Liver (tissue), 9 donors: ENCODE results near the gene KHK. TPM values are rescaled to one million over a fixed set of nuclear protein-coding genes. Genes with fewer than 3 reads are reported as not detected.

Experiments
- DNase-seq: peaks from one replicate; pipeline ENCODE4 v3.0.0-alpha.2; 2017; ENCODE audit warnings: low spot score
- H3K27ac ChIP-seq, 2 donors: one replicate each; pipeline ENCODE4 v1.7.0; 2013; ENCODE audit warnings: inconsistent platforms in 2 of 2, low read length in 2 of 2, control low read depth in 1 of 2, low read depth in 1 of 2, mild to moderate bottlenecking in 1 of 2
- H3K27me3 ChIP-seq, 4 donors: one replicate each; pipeline versions ENCODE4 v1.6.1 to v1.7.0; 2013; ENCODE audit warnings: low read length in 3 of 4, inconsistent platforms in 1 of 4, mild to moderate bottlenecking in 1 of 4, moderate library complexity in 1 of 4; ENCODE audit not compliant: control insufficient read depth in 4 of 4, insufficient read depth in 4 of 4
- H3K36me3 ChIP-seq, 4 donors: one replicate each; pipeline versions ENCODE4 v1.6.1 to v1.7.0; 2013; ENCODE audit warnings: low read length in 3 of 4, mild to moderate bottlenecking in 3 of 4, low read depth in 1 of 4, moderate library complexity in 1 of 4; ENCODE audit not compliant: control insufficient read depth in 4 of 4, insufficient read depth in 3 of 4
- H3K4me1 ChIP-seq, 4 donors: one replicate each; pipeline versions ENCODE4 v1.6.1 to v1.7.0; 2013; ENCODE audit warnings: low read length in 3 of 4, mild to moderate bottlenecking in 3 of 4, moderate library complexity in 1 of 4; ENCODE audit not compliant: control insufficient read depth in 4 of 4, insufficient read depth in 4 of 4
- H3K4me3 ChIP-seq, 3 donors: one replicate each; pipeline versions ENCODE4 v1.6.1 to v1.7.0; 2013; ENCODE audit warnings: low read length in 3 of 3, control low read depth in 1 of 3, low read depth in 1 of 3, mild to moderate bottlenecking in 1 of 3
- H3K9ac ChIP-seq, 2 donors: one replicate each; pipeline ENCODE4 v1.7.0; 2013; ENCODE audit warnings: low read length in 2 of 2, mild to moderate bottlenecking in 2 of 2, moderate library complexity in 2 of 2, control low read depth in 1 of 2, low read depth in 1 of 2
- H3K9me3 ChIP-seq, 4 donors: one replicate each; pipeline versions ENCODE4 v1.6.1 to v1.7.0; 2013; ENCODE audit warnings: low read length in 3 of 4; ENCODE audit not compliant: control insufficient read depth in 4 of 4
- EGR1 ChIP-seq, 2 donors: IDR thresholded peaks; 2 replicates each; pipeline ENCODE4 v1.6.1; 2016 to 2018; ENCODE audit warnings: antibody characterized with exemption in 2 of 2, low read depth in 2 of 2
- FOXA1 ChIP-seq: IDR thresholded peaks from 2 replicates; pipeline ENCODE4 v1.6.1; 2016; ENCODE audit warnings: antibody characterized with exemption
- FOXA2 ChIP-seq: IDR thresholded peaks from 2 replicates; pipeline ENCODE4 v1.6.1; 2016; ENCODE audit warnings: antibody characterized with exemption
- GABPA ChIP-seq, 2 donors: IDR thresholded peaks in 1 of 2; conservative IDR thresholded peaks in 1 of 2; 2 replicates each; pipeline ENCODE4 v1.6.1; 2016; ENCODE audit warnings: antibody characterized with exemption in 2 of 2, mild to moderate bottlenecking in 1 of 2, moderate library complexity in 1 of 2
- HNF4A ChIP-seq, 2 donors: conservative IDR thresholded peaks; 2 replicates each; pipeline ENCODE4 v1.6.1; 2016; ENCODE audit warnings: antibody characterized with exemption in 2 of 2, mild to moderate bottlenecking in 2 of 2
- HNF4G ChIP-seq: IDR thresholded peaks from 2 replicates; pipeline ENCODE4 v1.6.1; 2016; ENCODE audit warnings: antibody characterized with exemption
- JUND ChIP-seq, 2 donors: IDR thresholded peaks; 2 replicates each; pipeline ENCODE4 v1.6.1; 2016; ENCODE audit warnings: antibody characterized with exemption in 2 of 2
- SP1 ChIP-seq: IDR thresholded peaks from 2 replicates; pipeline ENCODE4 v1.6.1; 2018; ENCODE audit warnings: antibody characterized with exemption, mild to moderate bottlenecking
- TAF1 ChIP-seq: conservative IDR thresholded peaks from 2 replicates; pipeline ENCODE4 v1.6.1; 2016; ENCODE audit warnings: antibody characterized with exemption, mild to moderate bottlenecking
- YY1 ChIP-seq: IDR thresholded peaks from 2 replicates; pipeline ENCODE4 v1.6.1; 2016; ENCODE audit warnings: antibody characterized with exemption, mild to moderate bottlenecking
- WGBS: extraction: QIAGEN DNeasy Blood & Tissue Kit; methylation state at CpG from one replicate; pipeline ENCODE4 v1.1.7; 2013; 5-methylcytosine and 5-hydroxymethylcytosine counted together
- polyA plus RNA-seq, 2 donors: library from polyadenylated mRNA; stranded (reverse) in 1 of 2; unstranded in 1 of 2; fragments of 200-250 nt in 1 of 2; fragments of >200 nt in 1 of 2; fragmentation: Nextera tagmentation in 1 of 2; extraction: Ambion mirVana in 1 of 2; gene quantifications; one replicate each; pipeline versions ENCODE4 v1.2.1 to v1.2.3, GENCODE V29; 2013 to 2015
- total RNA-seq, 2 donors: library from RNA; depleted of rRNA; stranded (reverse); fragments of >200 nt; gene quantifications; one replicate each; pipeline ENCODE4 v1.2.3, GENCODE V29; 2014
- TF ChIP-seq, protein P1 (sequence below): fragments of 150-350 bp; IDR thresholded peaks from 2 replicates; pipeline ENCODE4 v1.5.1; 2017; ENCODE audit warnings: improper control_type of control experiment, low read depth, low read length; ENCODE audit not compliant: missing input control
- TF ChIP-seq, protein P2 (sequence below): IDR thresholded peaks from 2 replicates; pipeline ENCODE4 v1.6.1; 2016; ENCODE audit warnings: antibody characterized with exemption
- donor health status: healthy.
- donor health status: healthy.
- donor health status: healthy.
- donor health status: healthy.
- donor health status: healthy.

The KHK gene
- total and polyA plus RNA-seq, 4 donors = 26.1 to 462 (median 188) TPM

DNA sequence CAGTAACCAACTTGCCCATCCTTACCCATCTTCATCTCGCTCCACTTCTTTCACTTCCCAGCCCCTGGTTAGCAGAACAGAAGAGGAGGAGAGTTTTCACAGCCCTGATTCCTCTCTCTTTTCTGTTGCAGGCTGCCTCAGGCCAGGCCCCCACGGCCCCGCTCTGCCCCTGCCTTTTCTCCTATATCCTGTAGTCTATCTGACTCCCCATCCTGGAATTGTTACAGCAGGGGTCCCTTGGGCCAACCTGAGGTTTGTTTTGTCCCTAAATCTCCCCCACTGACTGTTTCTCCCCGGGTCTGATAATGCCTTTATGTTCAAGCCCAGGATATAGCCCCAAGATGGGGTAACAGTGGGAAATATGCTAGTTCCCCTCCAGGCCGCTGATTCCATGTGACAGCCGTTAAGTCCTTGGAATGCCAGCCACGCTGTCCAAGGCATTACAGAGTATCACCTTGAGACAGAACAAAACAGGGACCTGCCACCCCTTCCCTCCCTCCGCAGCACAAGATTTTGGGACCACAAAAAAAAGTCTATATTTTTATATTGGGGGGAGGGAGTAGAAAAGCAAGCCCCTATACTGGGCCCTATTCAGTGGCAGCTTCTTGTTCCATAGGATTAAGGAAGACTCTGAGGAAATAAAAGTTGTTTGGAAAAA, 16.5 kb upstream of the KHK start:
- no peak for TF ChIP-seq JUND (IDR thresholded peaks at IDR 0.05)
- TF ChIP-seq HNF4G = no peak
- TF ChIP-seq EGR1 (IDR thresholded peaks at IDR 0.05; ENCODE audit: low read depth in 2 of 2) = no peak
- TF ChIP-seq GABPA (IDR thresholded peaks at IDR 0.05 in 1 of 2, conservative IDR thresholded peaks at IDR 0.05 in 1 of 2) = no peak
- TF ChIP-seq YY1 = no peak
- no peak for TF ChIP-seq HNF4A (conservative IDR thresholded peaks at IDR 0.05)
- no peak for TF ChIP-seq TAF1
- TF ChIP-seq SP1 = no peak
- H3K4me1 ChIP-seq = peaks cover 9 to 35% (median 19%) of the 10 kb centered on the region in 4 donors
- H3K27me3 ChIP-seq = no peaks in the 10 kb centered on the region
- no peak overlapping the region for H3K9ac ChIP-seq
- no peak for DNase-seq
- WGBS = 87% methylated on average over 8 of the region's 8 CpGs
- H3K4me3 ChIP-seq = peak overlapping the region in 2 of 3 donors; percentile 84 to 93
- peak overlapping the region in 1 of 2 donors; percentile 10 for H3K27ac ChIP-seq
- peaks cover 0 to 15% (median 11%) of the 10 kb centered on the region in 4 donors for H3K36me3 ChIP-seq
- H3K9me3 ChIP-seq = no peaks in the 10 kb centered on the region

DNA sequence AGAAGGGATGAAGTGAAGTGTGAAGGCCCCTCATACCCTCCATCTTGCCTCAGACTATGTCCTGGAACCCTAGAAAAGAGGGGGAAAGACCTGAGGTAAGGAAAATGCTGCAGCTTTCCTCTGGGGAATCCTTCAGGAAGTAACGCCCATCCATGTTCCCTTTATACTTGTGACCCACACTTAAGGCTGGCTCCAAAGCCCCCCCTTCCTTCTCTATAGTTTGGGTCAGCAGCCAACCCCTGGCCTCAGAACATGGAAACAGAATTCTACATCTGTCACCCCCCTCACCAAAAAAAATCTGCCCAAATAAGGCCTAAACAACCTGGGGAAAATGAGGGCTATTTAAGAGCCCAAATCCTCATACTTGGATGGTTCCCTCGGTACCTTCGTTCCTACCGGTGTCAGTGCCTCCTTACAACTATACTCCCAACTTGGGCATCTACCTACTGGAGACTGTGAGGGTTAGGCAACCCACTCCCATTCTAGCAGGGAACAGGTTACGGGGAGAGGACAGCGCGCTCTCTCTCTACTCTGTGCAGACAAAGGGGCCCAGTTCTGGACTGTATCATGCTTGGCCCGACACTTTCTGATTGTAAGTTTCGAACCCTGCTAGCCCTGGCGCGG, 15.8 kb upstream of the KHK start:
- Histone ChIP-seq H3K4me1 (peaks cover 9 to 38% (median 19%) of the 10 kb centered on the region in 4 donors), H3K36me3 (peaks cover 0 to 15% (median 9%) of the 10 kb centered on the region in 4 donors), H3K9ac (peak overlapping the region; percentile 87 to 95), H3K27me3 (no peaks in the 10 kb centered on the region), H3K9me3 (no peaks in the 10 kb centered on the region), H3K27ac (peak overlapping the region; percentile 87 to 90), H3K4me3 (peak overlapping the region; percentile 84 to 96 (median 93))
- no peak for TF ChIP-seq HNF4G
- TF ChIP-seq FOXA1 = no peak
- no peak for TF ChIP-seq TAF1
- TF ChIP-seq, protein P1, sequence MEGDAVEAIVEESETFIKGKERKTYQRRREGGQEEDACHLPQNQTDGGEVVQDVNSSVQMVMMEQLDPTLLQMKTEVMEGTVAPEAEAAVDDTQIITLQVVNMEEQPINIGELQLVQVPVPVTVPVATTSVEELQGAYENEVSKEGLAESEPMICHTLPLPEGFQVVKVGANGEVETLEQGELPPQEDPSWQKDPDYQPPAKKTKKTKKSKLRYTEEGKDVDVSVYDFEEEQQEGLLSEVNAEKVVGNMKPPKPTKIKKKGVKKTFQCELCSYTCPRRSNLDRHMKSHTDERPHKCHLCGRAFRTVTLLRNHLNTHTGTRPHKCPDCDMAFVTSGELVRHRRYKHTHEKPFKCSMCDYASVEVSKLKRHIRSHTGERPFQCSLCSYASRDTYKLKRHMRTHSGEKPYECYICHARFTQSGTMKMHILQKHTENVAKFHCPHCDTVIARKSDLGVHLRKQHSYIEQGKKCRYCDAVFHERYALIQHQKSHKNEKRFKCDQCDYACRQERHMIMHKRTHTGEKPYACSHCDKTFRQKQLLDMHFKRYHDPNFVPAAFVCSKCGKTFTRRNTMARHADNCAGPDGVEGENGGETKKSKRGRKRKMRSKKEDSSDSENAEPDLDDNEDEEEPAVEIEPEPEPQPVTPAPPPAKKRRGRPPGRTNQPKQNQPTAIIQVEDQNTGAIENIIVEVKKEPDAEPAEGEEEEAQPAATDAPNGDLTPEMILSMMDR = no peak
- no peak for TF ChIP-seq YY1
- TF ChIP-seq FOXA2 = no peak
- TF ChIP-seq, protein P2, sequence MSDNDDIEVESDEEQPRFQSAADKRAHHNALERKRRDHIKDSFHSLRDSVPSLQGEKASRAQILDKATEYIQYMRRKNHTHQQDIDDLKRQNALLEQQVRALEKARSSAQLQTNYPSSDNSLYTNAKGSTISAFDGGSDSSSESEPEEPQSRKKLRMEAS = no peak
- no peak for DNase-seq
- WGBS = 4% methylated on average over 11 of the region's 11 CpGs

DNA sequence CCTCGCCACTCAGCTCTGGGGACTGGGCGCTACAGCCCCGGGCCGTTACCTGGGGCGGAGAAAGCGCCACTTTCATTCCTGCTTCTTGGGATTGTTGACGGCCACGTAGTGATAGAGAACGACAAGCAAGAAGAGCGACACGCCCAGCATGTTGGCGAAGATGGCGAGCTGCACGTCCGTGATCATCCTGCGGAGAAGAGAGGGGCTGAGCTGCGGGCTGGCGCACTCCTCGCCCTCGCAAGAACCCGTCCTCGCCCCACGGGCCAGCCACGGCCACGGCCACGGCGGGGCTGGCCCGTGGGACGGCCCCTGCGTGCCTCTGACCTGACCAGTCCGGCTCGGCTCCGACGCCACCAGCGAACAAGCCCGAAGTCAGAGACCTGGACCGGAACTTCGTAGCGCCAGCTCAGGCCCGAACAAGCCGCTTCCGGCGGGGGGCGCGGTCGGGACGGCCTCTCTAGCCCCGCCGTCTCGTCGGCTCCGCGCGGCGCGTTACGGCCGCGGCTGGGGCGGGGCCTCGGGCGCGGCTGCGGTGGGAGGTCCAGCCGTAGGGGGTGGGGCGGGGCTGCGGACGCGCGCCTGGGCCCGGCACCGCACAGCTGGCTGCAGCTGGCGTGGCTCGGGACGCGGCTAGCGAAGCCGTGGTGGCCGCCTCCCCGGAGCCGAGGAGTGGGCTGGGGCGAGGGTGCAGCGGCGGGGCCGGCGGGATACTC, 15.1 kb upstream of the KHK start, which contains the start of gene OST4:
TSS of gene OST4 (minus strand) at position 378 of the 713 bp plus-strand sequence.
- Histone ChIP-seq H3K9me3 (no peaks in the 10 kb centered on the region), H3K36me3 (peaks cover 0 to 15% (median 9%) of the 10 kb centered on the region in 4 donors), H3K4me3 (peak within 1 kb of the TSS; percentile 84 to 96 (median 93)), H3K4me1 (peaks cover 9 to 38% (median 19%) of the 10 kb centered on the region in 4 donors), H3K9ac (peak within 1 kb of the TSS; percentile 87 to 95), H3K27ac (peak within 1 kb of the TSS; percentile 87 to 90), H3K27me3 (no peaks in the 10 kb centered on the region)
- DNase-seq = peak; percentile 92
- under 1% methylated on average over 86 of the region's 86 CpGs for WGBS
- peak; percentile 78 to 93 for TF ChIP-seq GABPA (IDR thresholded peaks at IDR 0.05 in 1 of 2, conservative IDR thresholded peaks at IDR 0.05 in 1 of 2)
- no peak for TF ChIP-seq EGR1 (IDR thresholded peaks at IDR 0.05; ENCODE audit: low read depth in 2 of 2)
